H1 (cell line): ENCODE data around the gene SOAT2. TPM values are rescaled to one million over a fixed set of nuclear protein-coding genes. Genes with fewer than 3 reads are reported as not detected.

Experiments used
- CTCF ChIA-PET: fragments of 300-600 bp; sonication (Branson Sonifier 250); formaldehyde crosslinking; loops from one replicate; lab custom pipeline; 2021; ENCODE audit not compliant: partially characterized antibody; lab: Charles Lee
- POLR2A ChIA-PET: fragments of 300-600 bp; sonication (Branson Sonifier 250); formaldehyde crosslinking; loops from one replicate; lab custom pipeline; 2021; ENCODE audit warnings: inconsistent platforms; ENCODE audit not compliant: partially characterized antibody; lab: Charles Lee
- DNase-seq, 2 experiments: peaks; one replicate each; pipeline versions ENCODE4 v3.0.0 to v3.0.0-alpha.2; 2010 to 2022; ENCODE audit warnings: low spot score in 2 of 2, low read depth in 1 of 2, mixed read lengths in 1 of 2
- FAIRE-seq: peaks from 2 replicates; lab custom pipeline; 2011; peaks lifted over from hg19 to GRCh38; lab: Jason Lieb, UNC
- H2AFZ ChIP-seq: 2 replicates; pipeline ENCODE4 v1.8.1; 2012; ENCODE audit warnings: low read length, inconsistent platforms
- H2AK5ac ChIP-seq: 2 replicates; pipeline ENCODE4 v1.6.1; 2013; ENCODE audit warnings: low read depth, low read length
- H2BK120ac ChIP-seq: replicated peaks from 2 replicates; pipeline ENCODE3; 2013; ENCODE audit warnings: low read depth, low read length, inconsistent platforms
- H2BK12ac ChIP-seq: 2 replicates; pipeline ENCODE4 v1.6.1; 2013; ENCODE audit warnings: low read depth, low read length
- H2BK15ac ChIP-seq: 2 replicates; pipeline ENCODE4 v1.6.1; 2013; ENCODE audit warnings: low read length
- H2BK20ac ChIP-seq: 2 replicates; pipeline ENCODE4 v1.6.1; 2013; ENCODE audit warnings: low read length
- H2BK5ac ChIP-seq: 2 replicates; pipeline ENCODE4 v1.6.1; 2013; ENCODE audit warnings: low read depth, low read length
- H3K14ac ChIP-seq: 2 replicates; pipeline ENCODE4 v1.6.1; 2013; ENCODE audit warnings: inconsistent platforms; ENCODE audit not compliant: insufficient read length
- H3K18ac ChIP-seq: 2 replicates; pipeline ENCODE4 v1.6.1; 2013; ENCODE audit warnings: low read length; ENCODE audit errors: extremely low read depth
- H3K23ac ChIP-seq: 2 replicates; pipeline ENCODE4 v1.6.1; 2013; ENCODE audit warnings: inconsistent platforms; ENCODE audit not compliant: insufficient read length
- H3K23me2 ChIP-seq: 2 replicates; pipeline ENCODE4 v1.6.1; 2013; ENCODE audit warnings: low read depth, low read length
- H3K27ac ChIP-seq: 2 replicates; pipeline ENCODE4 v1.6.1; 2011; ENCODE audit warnings: low read depth, low read length, inconsistent platforms
- H3K27me3 ChIP-seq, 4 experiments: replicated peaks in 1 of 4; 1 replicate in 1 of 4; 2 replicates in 3 of 4; pipeline versions ENCODE4 v1.6.1 to v1.8.1; 2011 to 2013; ENCODE audit warnings: low read length in 3 of 4, mild to moderate bottlenecking in 3 of 4, inconsistent platforms in 2 of 4, mixed read lengths in 2 of 4, moderate library complexity in 1 of 4; ENCODE audit not compliant: control insufficient read depth in 3 of 4, insufficient read depth in 3 of 4; ENCODE audit errors: extremely low read depth in 1 of 4
- H3K36me3 ChIP-seq, 4 experiments: 2 replicates each; pipeline versions ENCODE4 v1.6.1 to v1.8.1; 2011 to 2013; ENCODE audit warnings: mild to moderate bottlenecking in 4 of 4, low read length in 3 of 4, moderate library complexity in 2 of 4, control low read depth in 1 of 4, inconsistent platforms in 1 of 4; ENCODE audit not compliant: insufficient read depth in 4 of 4, control insufficient read depth in 2 of 4
- H3K4ac ChIP-seq: replicated peaks from 2 replicates; pipeline ENCODE3; 2013; ENCODE audit warnings: low read length, low read depth, mixed read lengths, inconsistent platforms; ENCODE audit not compliant: insufficient read length
- H3K4me1 ChIP-seq, 4 experiments: replicated peaks in 1 of 4; 1 replicate in 1 of 4; 2 replicates in 3 of 4; pipeline versions ENCODE4 v1.6.1 to v1.8.1; 2011 to 2013; ENCODE audit warnings: low read length in 3 of 4, inconsistent platforms in 2 of 4, mixed read lengths in 1 of 4; ENCODE audit not compliant: insufficient read depth in 4 of 4, control insufficient read depth in 3 of 4
- H3K4me2 ChIP-seq, 2 experiments: 2 replicates each; pipeline versions ENCODE4 v1.6.1 to v1.8.1; 2011 to 2013; ENCODE audit warnings: low read depth in 2 of 2, low read length in 2 of 2, control low read depth in 1 of 2, inconsistent platforms in 1 of 2, mild to moderate bottlenecking in 1 of 2; ENCODE audit not compliant: insufficient read depth in 1 of 2
- H3K4me3 ChIP-seq, 4 experiments: fragments of 200-600, 300-600 bp in 1 of 4; sonication (generic), shearing (Covaris generic), sonication (Bioruptor Twin) in 1 of 4; 2 replicates each; pipeline versions ENCODE4 v1.5.1 to v1.8.1; 2011 to 2016; ENCODE audit warnings: low read length in 4 of 4, low read depth in 3 of 4, control low read depth in 2 of 4, inconsistent platforms in 2 of 4, mild to moderate bottlenecking in 2 of 4, mixed read lengths in 1 of 4, moderate library complexity in 1 of 4; ENCODE audit not compliant: insufficient read depth in 2 of 4; ENCODE audit errors: extremely low read depth in 1 of 4
- H3K56ac ChIP-seq: replicated peaks from 2 replicates; pipeline ENCODE3; 2013; ENCODE audit warnings: low read depth, mild to moderate bottlenecking, mixed read lengths, low read length, inconsistent platforms; ENCODE audit not compliant: insufficient read length
- H3K79me1 ChIP-seq: 2 replicates; pipeline ENCODE4 v1.6.1; 2013; ENCODE audit warnings: low read depth, low read length, control low read depth
- H3K79me2 ChIP-seq, 2 experiments: 2 replicates each; pipeline versions ENCODE4 v1.6.1 to v1.8.1; 2012 to 2013; ENCODE audit warnings: low read length in 2 of 2, mild to moderate bottlenecking in 2 of 2, inconsistent platforms in 1 of 2; ENCODE audit not compliant: insufficient read depth in 2 of 2, control insufficient read depth in 1 of 2
- H3K9ac ChIP-seq, 4 experiments: replicated peaks in 1 of 4; 1 replicate in 1 of 4; 2 replicates in 3 of 4; pipeline versions ENCODE4 v1.6.1 to v1.8.1; 2011 to 2013; ENCODE audit warnings: low read depth in 3 of 4, low read length in 3 of 4, control low read depth in 2 of 4, mild to moderate bottlenecking in 2 of 4, moderate library complexity in 2 of 4, inconsistent platforms in 1 of 4; ENCODE audit errors: extremely low read depth in 1 of 4
- H3K9me3 ChIP-seq, 2 experiments: 2 replicates each; pipeline versions ENCODE4 v1.6.1 to v1.8.1; 2012 to 2013; ENCODE audit warnings: mild to moderate bottlenecking in 2 of 2, moderate library complexity in 2 of 2, control low read depth in 1 of 2, inconsistent platforms in 1 of 2, low read depth in 1 of 2, low read length in 1 of 2, mixed read lengths in 1 of 2; ENCODE audit not compliant: insufficient read depth in 2 of 2
- H4K20me1 ChIP-seq, 2 experiments: replicated peaks in 1 of 2; 2 replicates each; pipeline versions ENCODE3 to v1.8.1; 2011 to 2013; ENCODE audit warnings: inconsistent platforms in 2 of 2, low read length in 2 of 2, mild to moderate bottlenecking in 1 of 2; ENCODE audit not compliant: insufficient read depth in 2 of 2, control insufficient read depth in 1 of 2
- H4K5ac ChIP-seq: 2 replicates; pipeline ENCODE4 v1.6.1; 2013; ENCODE audit warnings: low read length, low read depth, mixed read lengths, inconsistent platforms; ENCODE audit not compliant: insufficient read length
- H4K8ac ChIP-seq: 2 replicates; pipeline ENCODE4 v1.8.0; 2013; ENCODE audit warnings: mild to moderate bottlenecking, moderate library complexity, low read length, inconsistent platforms; ENCODE audit not compliant: insufficient read depth; ENCODE audit errors: extremely low read depth
- H4K91ac ChIP-seq: replicated peaks from 2 replicates; pipeline ENCODE3; 2013; ENCODE audit warnings: low read length, mixed read lengths, inconsistent platforms; ENCODE audit not compliant: insufficient read length
- SUZ12 ChIP-seq: fragments of 200-600 bp; sonication (generic); IDR thresholded peaks from 2 replicates; pipeline ENCODE4 v1.6.1; 2012; ENCODE audit warnings: mild to moderate bottlenecking, inconsistent platforms, low read length, moderate library complexity, mixed read lengths
- WGBS, 2 experiments: shearing (Covaris generic) in 1 of 2; methylation state at CpG; one replicate each; pipeline versions ENCODE4 v1.1.6 to v1.1.7; 2013 to 2015; ENCODE audit warnings: low lambda C conversion rate in 2 of 2, mixed read lengths in 2 of 2, inconsistent platforms in 1 of 2, low coverage in 1 of 2, missing lambda C conversion rate in 1 of 2; ENCODE audit not compliant: insufficient replicate concordance in 2 of 2, insufficient coverage in 1 of 2, insufficient read length in 1 of 2; ENCODE audit errors: extremely low coverage in 1 of 2, missing lambda C conversion rate in 1 of 2; 5-methylcytosine and 5-hydroxymethylcytosine counted together
- polyA plus RNA-seq, 7 experiments: library from polyadenylated mRNA; depleted of rRNA in 3 of 7; stranded (reverse) in 5 of 7; unstranded in 2 of 7; fragments of >200 nt in 5 of 7; fragments of 200-250 nt in 2 of 7; gene quantifications; 1 replicate in 5 of 7; 2 replicates in 1 of 7; 4 replicates in 1 of 7; pipeline versions ENCODE4 v1.2.1 to v1.2.3, GENCODE V29; 2011 to 2013; ENCODE audit warnings: missing spikeins in 2 of 7, mixed read lengths in 2 of 7
- total RNA-seq: library from RNA; stranded (reverse); fragmentation: NEBNext Ultra II Directional; extraction: Animal tissue kit (Norgen Biotek cat#: 25700); gene quantifications from 2 replicates; pipeline ENCODE4 v1.2.1, GENCODE V29; 2021

SOAT2 gene
- total and polyA plus RNA-seq, 2 of the 8 experiments (the other 6 are each of a cell fraction or from before 2014, with no cell fraction given), result 0.08 TPM; not detected in 1

GRCh38 chr12:53133722-53134121 is 30.4 kb downstream of the SOAT2 start:
- no peak overlapping the region for H2BK15ac ChIP-seq
- no peak overlapping the region for H3K18ac ChIP-seq
- no peak overlapping the region for H4K91ac ChIP-seq
- no peaks in the 10 kb centered on the region for H3K23me2 ChIP-seq
- CTCF ChIA-PET, result interaction anchor here (0.6 to 1.8 kb wide), 6 partner anchors 13 to 87 kb away, joined by 4 read pairs; no protein-coding TSS in a partner anchor
- no peaks in the 10 kb centered on the region for H4K20me1 ChIP-seq
- H3K4me2 ChIP-seq, result no peak overlapping the region
- no peak overlapping the region for H2BK12ac ChIP-seq
- H3K79me2 ChIP-seq, result no peaks in the 10 kb centered on the region
- 92% methylated on average over 3 of the region's 3 CpGs; no CpG with 5 or more reads in 1 of the 2 experiments for WGBS, 2 experiments
- H3K4me1 ChIP-seq, result no peaks in the 10 kb centered on the region
- no peaks in the 10 kb centered on the region for H3K79me1 ChIP-seq
- no peak overlapping the region for H4K5ac ChIP-seq
- H4K8ac ChIP-seq, result no peak overlapping the region
- H3K9ac ChIP-seq, result no peak overlapping the region
- H2BK20ac ChIP-seq, result no peak overlapping the region
- H2AFZ ChIP-seq, result no peak overlapping the region
- FAIRE-seq (no peak), DNase-seq (peak in 1 of 2 experiments; percentile 8)
- no peak for TF ChIP-seq SUZ12
- H2BK5ac ChIP-seq, result no peak overlapping the region
- H3K4ac ChIP-seq, result no peak overlapping the region
- no peak overlapping the region for H2AK5ac ChIP-seq
- no peak overlapping the region for H3K4me3 ChIP-seq
- H3K27me3 ChIP-seq, result no peaks in the 10 kb centered on the region
- no peaks in the 10 kb centered on the region for H3K9me3 ChIP-seq
- H3K27ac ChIP-seq, result no peak overlapping the region
- H3K23ac ChIP-seq, result no peak overlapping the region
- POLR2A ChIA-PET, result interaction anchor here (0.7 kb wide), 1 partner anchor 51 kb away, joined by 5 read pairs; no protein-coding TSS in a partner anchor
- H3K56ac ChIP-seq, result no peak overlapping the region
- no peak overlapping the region for H3K14ac ChIP-seq
- H2BK120ac ChIP-seq, result no peak overlapping the region
- no peaks in the 10 kb centered on the region for H3K36me3 ChIP-seq
